IMR-90 (cell line): ENCODE data around the gene CNNM2. TPM values are rescaled to one million over a fixed set of nuclear protein-coding genes. Genes with fewer than 3 reads are reported as not detected.
"Not testable (repeated sequence)": the region's sequence is repeated elsewhere in the genome, so short reads cannot be mapped to it uniquely, and the experiment has no call there.

Source experiments
- ATAC-seq: fragments of 200-7000 bp; cut with Tn5 transposase; 2 replicates; pipeline ENCODE4 v1.9.1; 2020; ENCODE audit warnings: low read depth, mild to moderate bottlenecking, moderate library complexity
- BruUV-seq: library from RNA; stranded (reverse); fragments of 400-500 nt; replicated peaks from 2 replicates; lab custom pipeline; 2021; lab: Mats Ljungman, UMichigan
- CTCF ChIA-PET: fragments of 300-600 bp; formaldehyde crosslinking; extraction: SDS; loops from one replicate; lab custom pipeline; 2021; ENCODE audit warnings: antibody characterized with exemption; lab: Yijun Ruan, JAX
- POLR2A ChIA-PET: fragments of 300-600 bp; sonication (Branson Sonifier 250); formaldehyde crosslinking; loops from one replicate; lab custom pipeline; 2022; ENCODE audit warnings: antibody characterized with exemption; ENCODE audit not compliant: unreplicated experiment; lab: Charles Lee
- DNase-seq: peaks from one replicate; pipeline ENCODE4 v3.0.0; 2013
- H2AFZ ChIP-seq: replicated peaks from 2 replicates; pipeline ENCODE3; 2013; ENCODE audit warnings: low read length, mild to moderate bottlenecking; ENCODE audit not compliant: poor library complexity
- H2AK5ac ChIP-seq: 2 replicates; pipeline ENCODE4 v1.6.1; 2013; ENCODE audit warnings: low read depth, low read length, inconsistent platforms
- H2AK9ac ChIP-seq: replicated peaks from 2 replicates; pipeline ENCODE3; 2013; ENCODE audit warnings: mild to moderate bottlenecking, low read depth, low read length, moderate library complexity; ENCODE audit not compliant: poor library complexity
- H2BK120ac ChIP-seq: 2 replicates; pipeline ENCODE4 v1.6.1; 2013; ENCODE audit warnings: low read depth, low read length, inconsistent platforms
- H2BK15ac ChIP-seq: 3 replicates; pipeline ENCODE4 v1.6.1; 2013; ENCODE audit warnings: low read depth, low read length, inconsistent platforms
- H2BK20ac ChIP-seq: 2 replicates; pipeline ENCODE4 v1.6.1; 2013; ENCODE audit warnings: low read depth, mild to moderate bottlenecking, inconsistent platforms, low read length, moderate library complexity
- H2BK5ac ChIP-seq: 2 replicates; pipeline ENCODE4 v1.6.1; 2013; ENCODE audit warnings: mild to moderate bottlenecking, low read depth, low read length, inconsistent platforms; ENCODE audit not compliant: poor library complexity, severe bottlenecking
- H3K14ac ChIP-seq: replicated peaks from 2 replicates; pipeline ENCODE4 v1.6.1; 2013; ENCODE audit warnings: low read depth, low read length, inconsistent platforms
- H3K18ac ChIP-seq: 2 replicates; pipeline ENCODE4 v1.6.1; 2013; ENCODE audit warnings: low read depth, low read length, control low read depth
- H3K23ac ChIP-seq: 2 replicates; pipeline ENCODE4 v1.6.1; 2013; ENCODE audit warnings: low read depth, low read length, inconsistent platforms
- H3K27ac ChIP-seq: 2 replicates; pipeline ENCODE4 v1.5.1; 2013; ENCODE audit warnings: mild to moderate bottlenecking, control low read depth, low read length; ENCODE audit not compliant: insufficient read depth
- H3K27me3 ChIP-seq: 2 replicates; pipeline ENCODE4 v1.6.1; 2013; ENCODE audit warnings: low read length; ENCODE audit not compliant: control insufficient read depth, insufficient read depth
- H3K36me3 ChIP-seq: 2 replicates; pipeline ENCODE4 v1.6.1; 2013; ENCODE audit warnings: low read length, mixed read lengths; ENCODE audit not compliant: control insufficient read depth, insufficient read depth
- H3K4ac ChIP-seq: 2 replicates; pipeline ENCODE4 v1.6.1; 2013; ENCODE audit warnings: low read depth, low read length, inconsistent platforms
- H3K4me1 ChIP-seq: 2 replicates; pipeline ENCODE4 v1.6.1; 2013; ENCODE audit warnings: low read length, mixed read lengths; ENCODE audit not compliant: control insufficient read depth, insufficient read depth
- H3K4me2 ChIP-seq: 2 replicates; pipeline ENCODE4 v1.6.1; 2013; ENCODE audit warnings: low read depth, mild to moderate bottlenecking, control low read depth, low read length, moderate library complexity
- H3K4me3 ChIP-seq: 2 replicates; pipeline ENCODE4 v1.5.1; 2013; ENCODE audit warnings: low read depth, mild to moderate bottlenecking, control low read depth, low read length, moderate library complexity; ENCODE audit not compliant: insufficient read depth
- H3K56ac ChIP-seq: 2 replicates; pipeline ENCODE4 v1.6.1; 2013; ENCODE audit warnings: low read length, inconsistent platforms; ENCODE audit not compliant: insufficient read depth; ENCODE audit errors: extremely low read depth
- H3K79me1 ChIP-seq, 2 experiments: 2 replicates each; pipeline ENCODE4 v1.6.1; 2013; ENCODE audit warnings: low read length in 2 of 2, inconsistent platforms in 1 of 2, low read depth in 1 of 2
- H3K9ac ChIP-seq: 2 replicates; pipeline ENCODE4 v1.6.1; 2013; ENCODE audit warnings: low read depth, low read length, control low read depth
- H3K9me1 ChIP-seq: 2 replicates; pipeline ENCODE4 v1.6.1; 2013; ENCODE audit warnings: low read length, inconsistent platforms; ENCODE audit not compliant: insufficient read depth
- H3K9me3 ChIP-seq: 2 replicates; pipeline ENCODE4 v1.6.1; 2013; ENCODE audit warnings: low read length; ENCODE audit not compliant: control insufficient read depth, insufficient read depth
- H4K20me1 ChIP-seq: 2 replicates; pipeline ENCODE4 v1.6.1; 2013; ENCODE audit warnings: low read length, inconsistent platforms; ENCODE audit not compliant: insufficient read depth
- H4K5ac ChIP-seq: 2 replicates; pipeline ENCODE4 v1.6.1; 2013; ENCODE audit warnings: mild to moderate bottlenecking, low read depth, low read length, control low read depth
- H4K8ac ChIP-seq, 2 experiments: 2 replicates each; pipeline ENCODE4 v1.6.1; 2013; ENCODE audit warnings: low read depth in 2 of 2, low read length in 2 of 2, control low read depth in 1 of 2, inconsistent platforms in 1 of 2
- H4K91ac ChIP-seq: 2 replicates; pipeline ENCODE4 v1.6.1; 2013; ENCODE audit warnings: low read depth, low read length, inconsistent platforms; ENCODE audit not compliant: insufficient read depth
- SMC3 ChIP-seq: fragments of 150-350 bp; IDR thresholded peaks from 2 replicates; pipeline ENCODE4 v1.6.1; 2016; ENCODE audit warnings: low read depth, mild to moderate bottlenecking, antibody characterized with exemption, low read length, moderate library complexity
- WGBS, 2 experiments: methylation state at CpG; one replicate each; pipeline versions ENCODE4 v1.1.5 to v1.1.7; 2013; ENCODE audit warnings: missing lambda C conversion rate in 2 of 2; ENCODE audit not compliant: insufficient read length in 1 of 2; ENCODE audit errors: extremely low coverage in 2 of 2; 5-methylcytosine and 5-hydroxymethylcytosine counted together
- dilution Hi-C: fragments of 300-500 bp; cut with HindIII; formaldehyde crosslinking; loops from one replicate; pipeline ENCODE4 v1.14.3; 2018; ENCODE audit warnings: low sequenced_read_pairs; ENCODE audit not compliant: unreplicated experiment
- in situ Hi-C: fragments of 300-500 bp; cut with MboI; formaldehyde crosslinking; loops from 3 replicates; pipeline ENCODE4 v1.14.3; 2019; ENCODE audit warnings: low sequenced_read_pairs, inconsistent platforms, mixed read lengths
- intact Hi-C: fragments of 100-400 bp; cut with micrococcal nuclease; formaldehyde crosslinking; loops from 2 replicates; pipeline ENCODE4 v1.10.0; 2022
- polyA plus RNA-seq, 3 experiments: library from polyadenylated mRNA; depleted of rRNA; stranded (reverse); fragments of >200 nt; gene quantifications; 2 replicates each; pipeline ENCODE4 v1.2.3, GENCODE V29; 2012; ENCODE audit warnings: low replicate concordance in 1 of 3
- total RNA-seq: library from RNA; depleted of rRNA; stranded (reverse); fragments of >200 nt; gene quantifications from 2 replicates; pipeline ENCODE4 v1.2.3, GENCODE V29; 2012

The CNNM2 gene
- total and polyA plus RNA-seq, 2 of the 4 experiments (the other 2 are of a cell fraction), result 4.7 to 5.6 TPM

DNA sequence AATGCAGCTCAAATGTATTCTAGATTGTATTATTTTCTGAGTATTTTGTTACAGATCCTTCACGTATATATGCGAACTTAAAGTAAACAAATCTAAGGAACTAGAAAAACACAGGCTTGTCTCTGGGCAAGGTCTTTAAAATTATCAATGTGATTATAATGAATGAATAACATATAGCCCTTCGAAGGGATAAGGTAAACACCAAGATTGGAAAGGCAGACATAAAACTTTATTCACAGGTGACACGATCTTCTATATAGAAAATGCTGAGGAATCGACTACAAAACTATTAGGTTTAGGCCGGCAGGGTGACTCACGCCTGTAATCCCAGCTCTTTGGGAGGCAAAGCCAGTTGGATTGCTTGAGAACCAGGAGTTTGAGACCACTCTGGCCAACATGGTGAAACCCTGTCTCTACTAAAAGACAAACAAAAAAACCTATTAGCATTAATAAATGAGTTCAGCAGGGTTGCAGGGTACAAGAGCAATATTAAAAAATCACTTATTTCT lies 80.4 kb downstream of the CNNM2 start:
- no peaks in the 10 kb centered on the region; the same call in 1 of the 2 replicates for H3K36me3 ChIP-seq
- ATAC-seq (no peak), DNase-seq (no peak)
- H2BK15ac ChIP-seq, result no peak overlapping the region
- no peak overlapping the region for H3K4me2 ChIP-seq
- ChIA-PET CTCF (interaction anchor here (1.7 kb wide), 1 partner anchor 10 kb away, joined by 6 read pairs; no protein-coding TSS in a partner anchor), POLR2A (no interaction called here)
- H3K18ac ChIP-seq, result no peak overlapping the region
- no peak overlapping the region for H2AFZ ChIP-seq
- in situ Hi-C loops (no loop called here), intact Hi-C loops (loop anchor here (10.0 kb wide), 1 partner anchor 46 kb away; no protein-coding TSS in a partner anchor), dilution Hi-C loops (no loop called here)
- H3K4me1 ChIP-seq, result peaks cover 6% of the 10 kb centered on the region
- BruUV-seq, result no TSS peak
- H4K8ac ChIP-seq, result no peak overlapping the region
- no peak overlapping the region for H2AK5ac ChIP-seq
- H3K9me1 ChIP-seq, result peaks cover 6% of the 10 kb centered on the region
- no peaks in the 10 kb centered on the region for H3K27me3 ChIP-seq
- H3K14ac ChIP-seq, result no peak overlapping the region
- no peak overlapping the region for H3K56ac ChIP-seq
- peaks cover 3 to 45% of the 10 kb centered on the region in 2 experiments for H3K79me1 ChIP-seq
- H3K4me3 ChIP-seq, result no peak overlapping the region
- no peak overlapping the region for H2AK9ac ChIP-seq
- no peaks in the 10 kb centered on the region for H4K20me1 ChIP-seq
- 100% methylated on average over 1 of the region's 7 CpGs; no CpG with 5 or more reads in 1 of the 2 experiments for WGBS, 2 experiments
- TF ChIP-seq SMC3, result no peak
- H3K27ac ChIP-seq, result no peak overlapping the region
- no peak overlapping the region for H3K9ac ChIP-seq
- H3K9me3 ChIP-seq, result no peaks in the 10 kb centered on the region
- H3K23ac ChIP-seq, result no peak overlapping the region
- H3K4ac ChIP-seq, result no peak overlapping the region
- H2BK120ac ChIP-seq, result no peak overlapping the region
- H2BK5ac ChIP-seq, result no peak overlapping the region
- H4K91ac ChIP-seq, result no peak overlapping the region
- no peak overlapping the region for H4K5ac ChIP-seq
- no peak overlapping the region for H2BK20ac ChIP-seq

DNA sequence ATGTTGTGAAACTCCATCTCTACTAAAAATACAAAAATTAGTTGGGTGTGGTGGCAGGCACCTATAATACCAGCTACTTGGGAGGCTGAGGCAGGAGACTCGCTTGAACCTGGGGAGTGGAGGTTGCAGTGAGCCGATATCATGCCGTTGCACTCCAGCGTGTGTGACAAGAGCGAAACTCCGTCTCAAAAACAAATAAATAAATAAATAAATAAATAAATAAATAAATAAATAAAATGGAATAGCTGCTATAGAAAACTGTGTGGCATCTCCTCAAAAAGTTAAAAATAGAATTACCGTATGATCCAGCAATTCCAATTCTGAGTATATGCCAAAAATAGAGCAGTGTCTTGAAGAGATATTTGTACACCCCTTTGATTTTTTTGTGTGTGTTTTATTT lies 82.0 kb downstream of the CNNM2 start:
- H2AK9ac ChIP-seq, H3K4me3 ChIP-seq, ATAC-seq, H3K27me3 ChIP-seq, H2BK120ac ChIP-seq, H3K9me1 ChIP-seq, intact Hi-C loops, CTCF ChIA-PET, in situ Hi-C loops, H2BK5ac ChIP-seq, H3K56ac ChIP-seq, POLR2A ChIA-PET, BruUV-seq, H4K8ac ChIP-seq, H2AFZ ChIP-seq, H2AK5ac ChIP-seq, H3K27ac ChIP-seq, H4K5ac ChIP-seq, H2BK20ac ChIP-seq, H3K9ac ChIP-seq, H4K91ac ChIP-seq, H3K4ac ChIP-seq, H3K36me3 ChIP-seq, DNase-seq, H3K18ac ChIP-seq, H3K4me2 ChIP-seq, H4K20me1 ChIP-seq, H3K9me3 ChIP-seq, dilution Hi-C loops, H3K4me1 ChIP-seq, H2BK15ac ChIP-seq, H3K23ac ChIP-seq, H3K14ac ChIP-seq: not testable (repeated sequence)
- peaks cover 7 to 40% of the 10 kb centered on the region in 2 experiments for H3K79me1 ChIP-seq
- 100% methylated on average over 1 of the region's 7 CpGs; no CpG with 5 or more reads in 1 of the 2 experiments for WGBS, 2 experiments
